ENCODE results near the gene COL18A1.

The COL18A1 gene

GRCh38 chr21:45415188-45415942 is 10.4 kb downstream of the COL18A1 start:
- no peak for DNase-seq

- no peak for DNase-seq
These were observed 11.1 kb downstream of the COL18A1 start for GRCh38 chr21:45415943-45416611.

GRCh38 chr21:45416620-45417019 is 11.7 kb downstream of the COL18A1 start:
- no peak for DNase-seq

- DNase-seq: no peak
These were observed 12.4 kb downstream of the COL18A1 start for GRCh38 chr21:45417256-45417950.

GRCh38 chr21:45417951-45418300 is 13.0 kb downstream of the COL18A1 start:
- DNase-seq: no peak

- DNase-seq: no peak
These were observed 13.5 kb downstream of the COL18A1 start for GRCh38 chr21:45418301-45419071.

GRCh38 chr21:45419162-45419561 is 14.2 kb downstream of the COL18A1 start:
- DNase-seq: no peak

GRCh38 chr21:45420061-45421041 is 15.4 kb downstream of the COL18A1 start:
- DNase-seq: no peak

- DNase-seq: no peak
These were observed 16.3 kb downstream of the COL18A1 start for GRCh38 chr21:45421071-45421845.

- no peak for DNase-seq
These were observed 17.1 kb downstream of the COL18A1 start for GRCh38 chr21:45421846-45422775.

GRCh38 chr21:45423201-45423955 is 18.4 kb downstream of the COL18A1 start:
- no peak for DNase-seq

- no peak for DNase-seq
These were observed 19.2 kb downstream of the COL18A1 start for GRCh38 chr21:45423968-45424853.

GRCh38 chr21:45424854-45425795 is 20.2 kb downstream of the COL18A1 start:
- DNase-seq: no peak

- no peak for DNase-seq
These were observed 22.6 kb downstream of the COL18A1 start for GRCh38 chr21:45427331-45428271.

- no peak for DNase-seq
These were observed 23.6 kb downstream of the COL18A1 start for GRCh38 chr21:45428534-45428933.

Data from activated gamma-delta T cell (primary cell).